ENCODE measurements around the gene ARHGEF40.
A peak's percentile ranks its signal among the peaks of the same experiment; 100 is the strongest.

ARHGEF40 gene

GRCh38 chr14:21055432-21056117 lies 14.5 kb upstream of the ARHGEF40 start:
- no peak overlapping the region for H3K4me3 ChIP-seq (ENCODE audit: low read length)
- no peak for TF ChIP-seq CTCF (IDR thresholded peaks at IDR 0.05; ENCODE audit: insufficient read depth, low read depth, low read length, missing control alignments)
- no peak for DNase-seq (ENCODE audit: low read depth)

GRCh38 chr14:21056520-21057163 lies 13.5 kb upstream of the ARHGEF40 start:
- H3K4me3 ChIP-seq (ENCODE audit: low read length), result no peak overlapping the region
- no peak for TF ChIP-seq CTCF (IDR thresholded peaks at IDR 0.05; ENCODE audit: insufficient read depth, low read depth, low read length, missing control alignments)
- DNase-seq (ENCODE audit: low read depth), result peak; percentile 61

GRCh38 chr14:21057803-21058675 lies 12.1 kb upstream of the ARHGEF40 start, which contains the start of gene RNASE8:
TSS of gene RNASE8 (plus strand) at chr14:21057822. CDS start at chr14:21057893, 71 bp downstream.
- TF ChIP-seq CTCF (IDR thresholded peaks at IDR 0.05; ENCODE audit: insufficient read depth, low read depth, low read length, missing control alignments), result no peak
- DNase-seq (ENCODE audit: low read depth), result peak; percentile 50
- no peak within 1 kb of the TSS for H3K4me3 ChIP-seq (ENCODE audit: low read length)

- no peak overlapping the region for H3K4me3 ChIP-seq (ENCODE audit: low read length)
- DNase-seq (ENCODE audit: low read depth), result no peak
- no peak for TF ChIP-seq CTCF (IDR thresholded peaks at IDR 0.05; ENCODE audit: insufficient read depth, low read depth, low read length, missing control alignments)
Measured at GRCh38 chr14:21058903-21059302, 11.2 kb upstream of the ARHGEF40 start.

GRCh38 chr14:21059842-21060613 lies 10.1 kb upstream of the ARHGEF40 start:
- no peak for TF ChIP-seq CTCF (IDR thresholded peaks at IDR 0.05; ENCODE audit: insufficient read depth, low read depth, low read length, missing control alignments)
- H3K4me3 ChIP-seq (ENCODE audit: low read length), result no peak overlapping the region
- DNase-seq (ENCODE audit: low read depth), result no peak

GRCh38 chr14:21060614-21061346 lies 9.3 kb upstream of the ARHGEF40 start:
- TF ChIP-seq CTCF (IDR thresholded peaks at IDR 0.05; ENCODE audit: insufficient read depth, low read depth, low read length, missing control alignments), result no peak
- H3K4me3 ChIP-seq (ENCODE audit: low read length), result no peak overlapping the region
- DNase-seq (ENCODE audit: low read depth), result no peak
